PC-3 (cell line): Measurements from ENCODE around the gene PRAMEF7.
"Not testable (repeated sequence)": the region's sequence is repeated elsewhere in the genome, so short reads cannot be mapped to it uniquely, and the experiment has no call there.

Source experiments
- EZH2 ChIP-seq: fragments of 300-600 bp; sonication (generic); IDR thresholded peaks from one replicate; pipeline ENCODE4 v1.6.1; 2017; ENCODE audit warnings: antibody characterized with exemption, mild to moderate bottlenecking, low read length; ENCODE audit not compliant: unreplicated experiment
- EZH2phosphoT487 ChIP-seq: fragments of 300-600 bp; sonication (generic); IDR thresholded peaks from 2 replicates; pipeline ENCODE4 v1.6.1; 2018; ENCODE audit warnings: mild to moderate bottlenecking, antibody characterized with exemption, low read length, borderline replicate concordance
- TF ChIP-seq, protein P1 (sequence below): fragments of 300-600 bp; sonication (generic); conservative IDR thresholded peaks from 2 replicates; pipeline ENCODE4 v1.5.1; 2017; ENCODE audit warnings: antibody characterized with exemption, low read depth, mild to moderate bottlenecking, low read length

DNA sequence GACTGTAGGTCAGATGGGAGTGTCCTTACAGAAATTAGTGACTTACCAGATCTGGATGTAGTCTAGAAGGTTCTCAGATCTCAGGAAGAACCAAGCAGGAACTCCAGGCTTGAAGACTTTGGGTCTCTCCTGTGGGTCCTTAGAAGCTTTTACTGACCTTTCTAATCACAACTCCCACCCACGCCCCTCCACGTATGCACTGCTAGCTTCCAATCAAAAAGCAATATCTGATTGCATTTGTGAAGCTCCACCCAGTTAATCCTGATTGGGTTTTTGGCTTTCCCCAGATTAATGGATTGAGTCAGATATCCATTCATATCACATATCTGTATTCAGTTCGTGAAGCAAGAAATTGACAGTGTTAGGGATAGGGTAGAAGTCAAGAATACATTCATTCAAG lies 30.3 kb upstream of the PRAMEF7 start, which contains the start of gene PRAMEF4:
- TF ChIP-seq, protein P1, sequence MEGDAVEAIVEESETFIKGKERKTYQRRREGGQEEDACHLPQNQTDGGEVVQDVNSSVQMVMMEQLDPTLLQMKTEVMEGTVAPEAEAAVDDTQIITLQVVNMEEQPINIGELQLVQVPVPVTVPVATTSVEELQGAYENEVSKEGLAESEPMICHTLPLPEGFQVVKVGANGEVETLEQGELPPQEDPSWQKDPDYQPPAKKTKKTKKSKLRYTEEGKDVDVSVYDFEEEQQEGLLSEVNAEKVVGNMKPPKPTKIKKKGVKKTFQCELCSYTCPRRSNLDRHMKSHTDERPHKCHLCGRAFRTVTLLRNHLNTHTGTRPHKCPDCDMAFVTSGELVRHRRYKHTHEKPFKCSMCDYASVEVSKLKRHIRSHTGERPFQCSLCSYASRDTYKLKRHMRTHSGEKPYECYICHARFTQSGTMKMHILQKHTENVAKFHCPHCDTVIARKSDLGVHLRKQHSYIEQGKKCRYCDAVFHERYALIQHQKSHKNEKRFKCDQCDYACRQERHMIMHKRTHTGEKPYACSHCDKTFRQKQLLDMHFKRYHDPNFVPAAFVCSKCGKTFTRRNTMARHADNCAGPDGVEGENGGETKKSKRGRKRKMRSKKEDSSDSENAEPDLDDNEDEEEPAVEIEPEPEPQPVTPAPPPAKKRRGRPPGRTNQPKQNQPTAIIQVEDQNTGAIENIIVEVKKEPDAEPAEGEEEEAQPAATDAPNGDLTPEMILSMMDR, result not testable (repeated sequence)
- not testable (repeated sequence) for TF ChIP-seq EZH2, EZH2phosphoT487
